ENCODE results near the gene PAX2.

Gene PAX2

GRCh38 chr10:100786591-100786990 is 41.2 kb downstream of the PAX2 start:
- no peak for DNase-seq

GRCh38 chr10:100788002-100788903 is 42.9 kb downstream of the PAX2 start:
- no peak for DNase-seq

- DNase-seq = no peak
These were observed 45.4 kb downstream of the PAX2 start for GRCh38 chr10:100790761-100791208.

- DNase-seq = peak in 1 of 51 donors; percentile 2
These were observed 46.1 kb downstream of the PAX2 start for GRCh38 chr10:100791369-100792058.

GRCh38 chr10:100792574-100792973 is 47.2 kb downstream of the PAX2 start:
- DNase-seq = no peak

GRCh38 chr10:100793055-100793454 is 47.7 kb downstream of the PAX2 start:
- DNase-seq = no peak

GRCh38 chr10:100799881-100800280 is 54.5 kb downstream of the PAX2 start:
- no peak for DNase-seq

GRCh38 chr10:100800931-100801330 is 55.5 kb downstream of the PAX2 start:
- DNase-seq = no peak

GRCh38 chr10:100802196-100802595 is 56.8 kb downstream of the PAX2 start:
- DNase-seq = peak in 1 of 51 donors; percentile 3

GRCh38 chr10:100802607-100803006 is 57.2 kb downstream of the PAX2 start:
- no peak for DNase-seq

- DNase-seq = no peak
These were observed 58.1 kb downstream of the PAX2 start for GRCh38 chr10:100803492-100803891.

GRCh38 chr10:100803908-100804307 is 58.5 kb downstream of the PAX2 start:
- no peak for DNase-seq

- DNase-seq = no peak
These were observed 60.4 kb downstream of the PAX2 start for GRCh38 chr10:100805543-100806355.

- DNase-seq = no peak
These were observed 60.9 kb downstream of the PAX2 start for GRCh38 chr10:100806356-100806645.

GRCh38 chr10:100807241-100807951 is 62.0 kb downstream of the PAX2 start:
- DNase-seq = no peak

GRCh38 chr10:100808876-100809275 is 63.5 kb downstream of the PAX2 start:
- DNase-seq = no peak

- no peak for DNase-seq
These were observed 64.9 kb downstream of the PAX2 start for GRCh38 chr10:100810091-100810834.

GRCh38 chr10:100810835-100811116 is 65.4 kb downstream of the PAX2 start:
- no peak for DNase-seq

GRCh38 chr10:100811261-100811660 is 65.9 kb downstream of the PAX2 start:
- DNase-seq = no peak
